ENCODE results near the gene PLEKHF1.

DNA sequence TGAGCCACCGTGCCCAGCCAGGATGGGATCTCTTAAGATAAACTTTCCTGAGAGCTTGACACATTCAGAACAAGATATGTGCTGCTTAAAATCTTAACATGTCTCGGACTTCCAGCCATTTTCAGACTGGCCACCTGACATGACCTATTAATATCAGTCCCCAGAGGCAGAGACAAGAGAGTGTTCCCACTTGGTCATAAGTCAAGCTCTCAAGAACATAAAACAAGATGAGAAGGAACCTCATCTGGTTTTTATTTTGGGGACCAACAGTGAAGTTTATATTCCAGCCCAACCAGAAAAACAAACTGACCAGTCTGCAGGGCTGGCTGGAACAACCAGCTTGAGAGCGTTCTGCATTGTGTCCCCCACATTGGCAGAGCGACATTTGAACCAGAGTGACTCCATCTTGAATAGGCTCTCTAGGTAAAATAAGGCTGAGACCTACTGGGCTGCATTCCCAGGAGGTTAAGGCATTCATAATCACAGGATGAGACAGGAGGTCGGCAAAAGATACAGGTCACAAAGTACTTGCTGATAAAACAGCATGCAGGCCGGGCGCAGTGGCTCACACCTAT lies 21.8 kb upstream of the PLEKHF1 start:
- TF ChIP-seq POLR2AphosphoS5 (IDR thresholded peaks at IDR 0.05; ENCODE audit: borderline replicate concordance, low read depth, low read length), result no peak
- no peak for TF ChIP-seq EZH2 (IDR thresholded peaks at IDR 0.05)
- TF ChIP-seq FOXP2 (optimal IDR thresholded peaks at IDR 0.05; ENCODE audit: control extremely low read depth, extremely low read length, insufficient read depth), result no peak
